Fibroblast of lung (primary cell): ENCODE results near the gene DLGAP1.

ENCODE experiments used
- CTCF ChIP-seq, 2 donors: IDR thresholded peaks in 1 of 2; conservative IDR thresholded peaks in 1 of 2; 1 replicate in 1 of 2; 2 replicates in 1 of 2; pipeline ENCODE4 v1.5.1; 2011 to 2012; ENCODE audit warnings: low read length in 2 of 2, control low read depth in 1 of 2, inconsistent platforms in 1 of 2, low read depth in 1 of 2, mild to moderate bottlenecking in 1 of 2
- EZH2 ChIP-seq: IDR thresholded peaks from 2 replicates; pipeline ENCODE4 v1.5.1; 2012; ENCODE audit warnings: low read length, control low read depth, mild to moderate bottlenecking; ENCODE audit errors: missing control alignments

DNA sequence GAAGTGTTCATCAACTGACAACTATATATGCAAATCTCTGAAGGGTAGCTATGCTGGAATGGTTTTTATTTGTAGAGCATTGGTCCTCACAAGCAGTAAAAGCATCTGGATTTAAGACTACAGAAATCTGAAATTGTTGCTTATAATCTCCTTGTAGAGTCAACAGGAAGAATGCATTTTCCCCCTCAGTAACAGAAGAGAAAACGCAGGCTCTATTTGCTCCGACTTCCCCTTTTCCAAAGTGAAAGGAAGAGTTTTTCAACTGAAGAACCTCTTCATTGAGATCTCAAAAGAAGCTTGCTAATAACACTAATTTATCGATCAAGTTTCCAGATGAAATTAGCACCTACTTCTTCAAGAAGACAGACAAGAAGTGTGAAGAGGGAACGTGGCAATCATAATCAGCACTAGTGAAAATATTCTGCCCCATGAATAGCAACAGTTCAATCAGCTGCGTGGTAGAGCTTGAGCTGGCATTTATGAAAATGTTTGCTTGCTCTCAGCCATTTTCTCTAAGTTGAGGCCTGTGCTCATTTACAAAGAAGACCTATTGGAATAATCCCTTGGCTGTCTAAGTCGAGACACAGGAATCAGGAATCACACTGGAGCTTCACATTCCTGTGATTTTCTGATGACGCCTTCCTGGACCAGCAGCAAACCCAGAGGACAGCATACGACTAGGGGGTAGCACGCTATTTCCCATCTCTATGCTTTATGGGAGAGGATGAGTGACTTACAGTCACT lies 961.4 kb downstream of the DLGAP1 start:
- TF ChIP-seq EZH2 (no peak), CTCF (conservative IDR thresholded peaks at IDR 0.05 in 1 of 2, IDR thresholded peaks at IDR 0.05 in 1 of 2; ENCODE audit: low read depth in 1 of 2, low read length in 2 of 2) (no peak)
